HCT116 (cell line): ENCODE results near the gene WDR64. TPM values are rescaled to one million over a fixed set of nuclear protein-coding genes. Genes with fewer than 3 reads are reported as not detected.

ENCODE experiments used
- ATAC-seq: fragments of 200-7000 bp; cut with Tn5 transposase; 2 replicates; pipeline ENCODE4 v1.9.1; 2020; ENCODE audit warnings: mild to moderate bottlenecking, moderate library complexity
- BruUV-seq: library from RNA; stranded (reverse); fragments of 400-500 nt; replicated peaks from 2 replicates; lab custom pipeline; 2021; lab: Mats Ljungman, UMichigan
- CTCF ChIA-PET: fragments of 300-600 bp; sonication (Branson Sonifier 250); formaldehyde crosslinking; loops from one replicate; lab custom pipeline; 2021; ENCODE audit warnings: antibody characterized with exemption; lab: Charles Lee
- POLR2A ChIA-PET: fragments of 300-600, 350-600 bp; sonication (Branson Sonifier 250); formaldehyde crosslinking; loops from one replicate; lab custom pipeline; 2021; ENCODE audit warnings: antibody characterized with exemption; lab: Charles Lee
- RAD21 ChIA-PET, 2 experiments: fragments of 300-600 bp; sonication (Branson Sonifier 250); formaldehyde crosslinking; loops; one replicate each; lab custom pipeline; 2023; ENCODE audit warnings: low total read pairs in 2 of 2; ENCODE audit not compliant: uncharacterized antibody in 2 of 2, unreplicated experiment in 2 of 2, low non-redundant PET in 1 of 2; lab: Charles Lee
- DNase-seq: peaks from one replicate; pipeline ENCODE4 v3.0.0-alpha.2; 2010; ENCODE audit warnings: low read depth, low spot score
- H2AFZ ChIP-seq: fragments of 200-600 bp; shearing (Covaris generic), sonication (generic); 2 replicates; pipeline ENCODE4 v1.6.1; 2017; ENCODE audit warnings: low read depth, mixed run types, mixed read lengths, antibody characterized with exemption, low read length; ENCODE audit not compliant: poor library complexity, severe bottlenecking
- H3K27ac ChIP-seq: 2 replicates; pipeline ENCODE4 v1.5.1; 2012; ENCODE audit warnings: low read depth, low read length
- H3K27me3 ChIP-seq: fragments of 200-600 bp; sonication (generic); 2 replicates; pipeline ENCODE4 v1.6.1; 2016; ENCODE audit warnings: mixed run types, low read length, mixed read lengths; ENCODE audit not compliant: insufficient read depth
- H3K36me3 ChIP-seq, 2 experiments: fragments of 200-500 bp in 1 of 2; fragments of 200-600 bp in 1 of 2; sonication (Bioruptor generic) in 1 of 2; sonication (generic) in 1 of 2; 2 replicates each; pipeline versions ENCODE4 v1.5.1 to v1.6.1; 2014 to 2016; ENCODE audit warnings: low read length in 2 of 2, inconsistent platforms in 1 of 2, mixed read lengths in 1 of 2, mixed run types in 1 of 2; ENCODE audit not compliant: insufficient read depth in 2 of 2, control insufficient read depth in 1 of 2
- H3K4me1 ChIP-seq, 2 experiments: fragments of 200-600 bp in 1 of 2; sonication (generic) in 1 of 2; 2 replicates each; pipeline versions ENCODE4 v1.5.1 to v1.6.1; 2012 to 2017; ENCODE audit warnings: low read length in 2 of 2, inconsistent platforms in 1 of 2, mild to moderate bottlenecking in 1 of 2, mixed read lengths in 1 of 2, mixed run types in 1 of 2, moderate library complexity in 1 of 2; ENCODE audit not compliant: insufficient read depth in 2 of 2, control insufficient read depth in 1 of 2
- H3K4me2 ChIP-seq: fragments of 200-600 bp; sonication (generic); 2 replicates; pipeline ENCODE4 v1.6.1; 2017; ENCODE audit warnings: mixed run types, low read length, mixed read lengths
- H3K4me3 ChIP-seq, 2 experiments: fragments of 200-600 bp in 1 of 2; sonication (generic) in 1 of 2; replicated peaks in 1 of 2; 2 replicates each; pipeline ENCODE4 v1.5.1; 2011 to 2016; ENCODE audit warnings: low read length in 2 of 2, control low read depth in 1 of 2, low read depth in 1 of 2, mild to moderate bottlenecking in 1 of 2, mixed read lengths in 1 of 2, mixed run types in 1 of 2
- H3K79me2 ChIP-seq: fragments of 200-600 bp; sonication (generic); 2 replicates; pipeline ENCODE4 v1.6.1; 2017; ENCODE audit warnings: mild to moderate bottlenecking, mixed run types, low read length, moderate library complexity, mixed read lengths; ENCODE audit not compliant: insufficient read depth
- H3K9ac ChIP-seq: fragments of 200-600 bp; sonication (generic); 2 replicates; pipeline ENCODE4 v1.6.1; 2016; ENCODE audit warnings: low read length, mixed read lengths
- H3K9me2 ChIP-seq: fragments of 200-600 bp; sonication (generic), shearing (Covaris generic); 2 replicates; pipeline ENCODE4 v1.6.1; 2017; ENCODE audit warnings: mixed run types, mild to moderate bottlenecking, moderate library complexity; ENCODE audit not compliant: insufficient read depth
- H3K9me3 ChIP-seq, 2 experiments: fragments of 200-500 bp in 1 of 2; fragments of 200-600 bp in 1 of 2; sonication (Bioruptor generic) in 1 of 2; sonication (generic) in 1 of 2; 2 replicates each; pipeline ENCODE4 v1.6.1; 2014 to 2017; ENCODE audit warnings: low read length in 2 of 2, mixed read lengths in 2 of 2, inconsistent platforms in 1 of 2, low read depth in 1 of 2, mild to moderate bottlenecking in 1 of 2, mixed run types in 1 of 2, moderate library complexity in 1 of 2; ENCODE audit not compliant: control insufficient read depth in 1 of 2, insufficient read depth in 1 of 2
- H4K20me1 ChIP-seq: fragments of 200-600 bp; sonication (generic), shearing (Covaris generic); 2 replicates; pipeline ENCODE4 v1.6.1; 2017; ENCODE audit warnings: mixed run types, mild to moderate bottlenecking, moderate library complexity; ENCODE audit not compliant: insufficient read depth
- CEBPB ChIP-seq: IDR thresholded peaks from 2 replicates; pipeline ENCODE4 v1.6.1; 2012; ENCODE audit warnings: low read depth
- EGR1 ChIP-seq: IDR thresholded peaks from 2 replicates; pipeline ENCODE4 v1.6.1; 2012; ENCODE audit warnings: low read depth
- ELF1 ChIP-seq: IDR thresholded peaks from 2 replicates; pipeline ENCODE4 v1.6.1; 2012; ENCODE audit warnings: low read depth, borderline replicate concordance
- EZH2phosphoT487 ChIP-seq: fragments of 200-600 bp; IDR thresholded peaks from 2 replicates; pipeline ENCODE4 v1.6.1; 2018; ENCODE audit warnings: antibody characterized with exemption, borderline replicate concordance
- MAX ChIP-seq: IDR thresholded peaks from 2 replicates; pipeline ENCODE4 v1.6.1; 2012
- POLR2A ChIP-seq: IDR thresholded peaks from 2 replicates; pipeline ENCODE4 v1.7.0; 2011; ENCODE audit warnings: borderline replicate concordance; ENCODE audit not compliant: insufficient read depth, insufficient read length; ENCODE audit errors: extremely low read depth
- POLR2AphosphoS5 ChIP-seq: IDR thresholded peaks from 2 replicates; pipeline ENCODE4 v1.6.1; 2011; ENCODE audit warnings: mild to moderate bottlenecking, low read depth, low read length, moderate library complexity
- RAD21 ChIP-seq: IDR thresholded peaks from 2 replicates; pipeline ENCODE4 v1.6.1; 2012; ENCODE audit warnings: low read depth, mild to moderate bottlenecking
- SIN3A ChIP-seq: IDR thresholded peaks from 2 replicates; pipeline ENCODE4 v1.6.1; 2012; ENCODE audit warnings: low read depth
- SRF ChIP-seq: IDR thresholded peaks from 2 replicates; pipeline ENCODE4 v1.6.1; 2012; ENCODE audit warnings: low read depth
- TCF7L2 ChIP-seq: IDR thresholded peaks from 2 replicates; pipeline ENCODE4 v1.7.0; 2011; ENCODE audit warnings: borderline replicate concordance, inconsistent platforms; ENCODE audit not compliant: insufficient read depth, insufficient read length; ENCODE audit errors: extremely low read depth
- YY1 ChIP-seq: IDR thresholded peaks from 2 replicates; pipeline ENCODE4 v1.6.1; 2011; ENCODE audit warnings: low read length, low read depth, moderate library complexity, mild to moderate bottlenecking; ENCODE audit not compliant: insufficient replicate concordance; ENCODE audit errors: extremely low read depth
- ZFX ChIP-seq: fragments of 450-650 bp; IDR thresholded peaks from 2 replicates; pipeline ENCODE4 v1.6.1; 2017
- ZNF274 ChIP-seq: fragments of 200-500 bp; sonication (Bioruptor generic); IDR thresholded peaks from 2 replicates; pipeline ENCODE4 v1.6.1; 2014; ENCODE audit warnings: mild to moderate bottlenecking, low read depth, low read length, inconsistent platforms
- intact Hi-C: fragments of 100-400 bp; cut with micrococcal nuclease; formaldehyde crosslinking; loops from 2 replicates; pipeline ENCODE4 v1.10.0; 2022
- total RNA-seq: library from RNA; stranded (reverse); gene quantifications from one replicate; pipeline ENCODE4 v1.2.1, GENCODE V29; 2021; ENCODE audit not compliant: unreplicated experiment
- TF ChIP-seq, protein P1 (sequence below): IDR thresholded peaks from 2 replicates; pipeline ENCODE4 v1.6.1; 2012; ENCODE audit warnings: low read depth

WDR64 gene
- total RNA-seq, 1 experiment from 2014 or later = not detected

DNA sequence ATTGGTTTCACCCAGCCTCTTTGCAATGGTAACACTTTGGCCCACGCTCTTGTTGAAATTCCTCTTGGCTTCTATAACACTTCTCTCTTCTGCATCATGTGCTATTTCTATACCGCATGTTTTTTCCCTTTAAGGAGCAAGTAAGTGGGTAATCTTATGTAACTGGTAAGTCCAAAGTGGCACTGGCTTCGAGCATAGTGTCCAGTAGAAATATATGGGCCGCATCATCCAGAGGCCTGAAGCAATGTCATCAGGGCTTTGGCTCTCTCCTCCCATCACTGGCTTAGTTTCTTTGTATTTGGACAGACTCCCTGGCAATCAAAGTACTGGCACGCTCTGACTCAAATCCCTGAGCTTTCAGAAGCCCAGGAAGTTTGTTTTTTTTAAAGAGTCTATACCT, 29.4 kb upstream of the WDR64 start:
- no peak overlapping the region for H3K9ac ChIP-seq
- ATAC-seq (no peak), DNase-seq (no peak)
- RAD21 ChIA-PET = no interaction called here
- H3K79me2 ChIP-seq = no peaks in the 10 kb centered on the region
- H3K9me3 ChIP-seq = no peaks in the 10 kb centered on the region
- H3K4me3 ChIP-seq = no peak overlapping the region
- H3K9me2 ChIP-seq = no peaks in the 10 kb centered on the region
- H4K20me1 ChIP-seq = no peaks in the 10 kb centered on the region
- no peaks in the 10 kb centered on the region for H3K36me3 ChIP-seq
- no peak overlapping the region for H3K27ac ChIP-seq
- TF ChIP-seq ELF1 (no peak), EZH2phosphoT487 (no peak), CEBPB (no peak), POLR2A (no peak), TCF7L2 (no peak), EGR1 (no peak), YY1 (no peak), RAD21 (no peak)
- no peaks in the 10 kb centered on the region for H3K27me3 ChIP-seq
- intact Hi-C loops = no loop called here
- no peaks in the 10 kb centered on the region for H3K4me1 ChIP-seq
- POLR2A ChIA-PET = no interaction called here
- no TSS peak for BruUV-seq
- CTCF ChIA-PET = no interaction called here
- H3K4me2 ChIP-seq = no peak overlapping the region
- no peak overlapping the region for H2AFZ ChIP-seq

- Histone ChIP-seq H3K4me2 (no peak overlapping the region), H3K9ac (no peak overlapping the region), H3K4me3 (no peak overlapping the region), H3K79me2 (no peaks in the 10 kb centered on the region), H3K27me3 (no peaks in the 10 kb centered on the region), H3K9me2 (no peaks in the 10 kb centered on the region), H3K27ac (no peak overlapping the region), H3K36me3 (no peaks in the 10 kb centered on the region), H4K20me1 (no peaks in the 10 kb centered on the region), H2AFZ (no peak overlapping the region), H3K9me3 (no peaks in the 10 kb centered on the region), H3K4me1 (no peaks in the 10 kb centered on the region)
- POLR2A ChIA-PET = no interaction called here
- RAD21 ChIA-PET = no interaction called here
- DNase-seq (no peak), ATAC-seq (no peak)
- no peak for TF ChIP-seq ELF1
- TF ChIP-seq CEBPB = no peak
- no peak for TF ChIP-seq ZNF274
- TF ChIP-seq SIN3A = no peak
- TF ChIP-seq, protein P1, sequence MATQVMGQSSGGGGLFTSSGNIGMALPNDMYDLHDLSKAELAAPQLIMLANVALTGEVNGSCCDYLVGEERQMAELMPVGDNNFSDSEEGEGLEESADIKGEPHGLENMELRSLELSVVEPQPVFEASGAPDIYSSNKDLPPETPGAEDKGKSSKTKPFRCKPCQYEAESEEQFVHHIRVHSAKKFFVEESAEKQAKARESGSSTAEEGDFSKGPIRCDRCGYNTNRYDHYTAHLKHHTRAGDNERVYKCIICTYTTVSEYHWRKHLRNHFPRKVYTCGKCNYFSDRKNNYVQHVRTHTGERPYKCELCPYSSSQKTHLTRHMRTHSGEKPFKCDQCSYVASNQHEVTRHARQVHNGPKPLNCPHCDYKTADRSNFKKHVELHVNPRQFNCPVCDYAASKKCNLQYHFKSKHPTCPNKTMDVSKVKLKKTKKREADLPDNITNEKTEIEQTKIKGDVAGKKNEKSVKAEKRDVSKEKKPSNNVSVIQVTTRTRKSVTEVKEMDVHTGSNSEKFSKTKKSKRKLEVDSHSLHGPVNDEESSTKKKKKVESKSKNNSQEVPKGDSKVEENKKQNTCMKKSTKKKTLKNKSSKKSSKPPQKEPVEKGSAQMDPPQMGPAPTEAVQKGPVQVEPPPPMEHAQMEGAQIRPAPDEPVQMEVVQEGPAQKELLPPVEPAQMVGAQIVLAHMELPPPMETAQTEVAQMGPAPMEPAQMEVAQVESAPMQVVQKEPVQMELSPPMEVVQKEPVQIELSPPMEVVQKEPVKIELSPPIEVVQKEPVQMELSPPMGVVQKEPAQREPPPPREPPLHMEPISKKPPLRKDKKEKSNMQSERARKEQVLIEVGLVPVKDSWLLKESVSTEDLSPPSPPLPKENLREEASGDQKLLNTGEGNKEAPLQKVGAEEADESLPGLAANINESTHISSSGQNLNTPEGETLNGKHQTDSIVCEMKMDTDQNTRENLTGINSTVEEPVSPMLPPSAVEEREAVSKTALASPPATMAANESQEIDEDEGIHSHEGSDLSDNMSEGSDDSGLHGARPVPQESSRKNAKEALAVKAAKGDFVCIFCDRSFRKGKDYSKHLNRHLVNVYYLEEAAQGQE = no peak
- TF ChIP-seq ZFX = no peak
- no peak for TF ChIP-seq POLR2A
- no peak for TF ChIP-seq POLR2AphosphoS5
- no peak for TF ChIP-seq MAX
- TF ChIP-seq SRF = no peak
- intact Hi-C loops = no loop called here
- BruUV-seq = no TSS peak
- CTCF ChIA-PET = no interaction called here
Observed at GRCh38 chr1:241624935-241625334, 27.1 kb upstream of the WDR64 start.
